Suprapubic skin (tissue), 4 donors: ENCODE data around the gene DENND4B. TPM values are rescaled to one million over a fixed set of nuclear protein-coding genes. Genes with fewer than 3 reads are reported as not detected.

ENCODE experiments used
- DNase-seq, 2 donors: peaks; one replicate each; pipeline ENCODE4 v3.0.0-alpha.2; 2019; ENCODE audit warnings: low spot score in 2 of 2
- H3K27ac ChIP-seq: fragments of 200-600 bp; sonication (generic); one replicate; pipeline ENCODE4 v1.5.1; 2019
- H3K27me3 ChIP-seq: fragments of 200-600 bp; sonication (generic); one replicate; pipeline ENCODE4 v1.5.1; 2019
- H3K36me3 ChIP-seq: fragments of 200-600 bp; sonication (generic); one replicate; pipeline ENCODE4 v1.5.1; 2019
- H3K4me1 ChIP-seq: fragments of 200-600 bp; sonication (generic); one replicate; pipeline ENCODE4 v1.5.1; 2019
- H3K4me3 ChIP-seq: fragments of 200-600 bp; sonication (generic); one replicate; pipeline ENCODE4 v1.5.1; 2019; ENCODE audit warnings: mild to moderate bottlenecking
- H3K9me3 ChIP-seq: fragments of 200-600 bp; sonication (generic); one replicate; pipeline ENCODE4 v1.5.1; 2019
- CTCF ChIP-seq, 2 donors: fragments of 200-600 bp in 1 of 2; fragments of 450-650 bp in 1 of 2; sonication (generic) in 1 of 2; IDR thresholded peaks; one replicate each; pipeline ENCODE4 v1.5.1; 2016 to 2019; ENCODE audit warnings: antibody characterized with exemption in 2 of 2, mild to moderate bottlenecking in 1 of 2, moderate library complexity in 1 of 2
- EP300 ChIP-seq: sonication (generic); formaldehyde crosslinking; IDR thresholded peaks from one replicate; pipeline ENCODE4 v1.6.1; 2017; ENCODE audit warnings: antibody characterized with exemption
- POLR2A ChIP-seq, 2 donors: fragments of 450-650 bp; IDR thresholded peaks; one replicate each; pipeline ENCODE4 v1.6.1; 2017; ENCODE audit warnings: antibody characterized with exemption in 2 of 2, mild to moderate bottlenecking in 2 of 2, moderate library complexity in 2 of 2
- POLR2AphosphoS5 ChIP-seq, 3 donors: sonication (generic); formaldehyde crosslinking; IDR thresholded peaks; one replicate each; pipeline ENCODE4 v1.6.1; 2017; ENCODE audit warnings: antibody characterized with exemption in 3 of 3
- WGBS: methylation state at CpG from one replicate; pipeline ENCODE4 v1.1.5; 2018; 5-methylcytosine and 5-hydroxymethylcytosine counted together
- total RNA-seq, 4 donors: library from RNA; depleted of rRNA; stranded (reverse); fragments of >200 nt; gene quantifications; one replicate each; pipeline ENCODE4 v1.1.0, GENCODE V29; 2016

DENND4B gene
- total RNA-seq, 4 donors from 2014 or later, result 20.0 to 45.1 (median 31.0) TPM

GRCh38 chr1:153977250-153978240 is 31.0 kb upstream of the DENND4B start, which contains the start of gene JTB:
Gene JTB, minus strand, starts transcription at chr1:153977674. Its CDS starts 422 bp downstream, at chr1:153977252.
- DNase-seq, result peak; percentile 92 to 97
- peaks cover 45% of the 10 kb centered on the region for H3K36me3 ChIP-seq
- WGBS, result 0% methylated on average over 14 of the region's 75 CpGs

GRCh38 chr1:153976819-153977249 is 30.3 kb upstream of the DENND4B start:
- Histone ChIP-seq H3K4me1 (peaks cover 21% of the 10 kb centered on the region), H3K27me3 (no peaks in the 10 kb centered on the region), H3K4me3 (peak overlapping the region; percentile 75), H3K36me3 (peaks cover 38% of the 10 kb centered on the region), H3K9me3 (no peaks in the 10 kb centered on the region), H3K27ac (peak overlapping the region; percentile 93)
- no peak for TF ChIP-seq POLR2A (IDR thresholded peaks at IDR 0.05)
- TF ChIP-seq CTCF (IDR thresholded peaks at IDR 0.05), result no peak
- TF ChIP-seq EP300, result no peak
- TF ChIP-seq POLR2AphosphoS5 (IDR thresholded peaks at IDR 0.05), result no peak
- no peak for DNase-seq
- WGBS, result 0% methylated on average over 14 of the region's 16 CpGs

More at GRCh38 chr1:153977250-153978240, 31.0 kb upstream of the DENND4B start, which contains the start of gene JTB:
- H3K4me3 ChIP-seq, result peak within 1 kb of the TSS; percentile 75
- H3K27ac ChIP-seq, result peak within 1 kb of the TSS; percentile 93
- TF ChIP-seq POLR2AphosphoS5 (IDR thresholded peaks at IDR 0.05) (peak in 2 of 3 donors; percentile 30 to 69), CTCF (IDR thresholded peaks at IDR 0.05) (no peak), POLR2A (IDR thresholded peaks at IDR 0.05) (peak in 1 of 2 donors; percentile 91)
- no peaks in the 10 kb centered on the region for H3K9me3 ChIP-seq
- peaks cover 21% of the 10 kb centered on the region for H3K4me1 ChIP-seq
- no peaks in the 10 kb centered on the region for H3K27me3 ChIP-seq

DNA sequence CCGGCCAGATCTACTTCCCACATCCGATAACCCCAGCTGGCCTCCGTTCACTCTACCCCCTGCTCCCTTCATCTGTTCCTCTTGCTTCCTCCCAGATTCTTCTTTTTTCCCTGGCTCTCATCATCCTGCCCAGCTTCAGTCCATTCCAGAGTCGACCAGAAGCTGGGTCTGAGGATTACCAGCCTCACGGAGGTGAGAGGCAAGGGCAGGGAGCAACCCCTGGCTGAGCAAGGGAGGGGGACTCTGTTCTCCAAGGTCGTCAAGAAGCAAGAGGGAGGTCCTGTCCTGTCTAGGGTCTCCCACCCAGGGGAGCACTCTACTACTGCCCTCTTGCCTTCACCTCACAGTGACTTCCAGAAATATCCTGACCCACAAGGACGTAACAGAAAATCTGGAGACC is 27.0 kb upstream of the DENND4B start:
- no peak for TF ChIP-seq POLR2AphosphoS5 (IDR thresholded peaks at IDR 0.05)
- no peak for TF ChIP-seq CTCF (IDR thresholded peaks at IDR 0.05)
- no peak for TF ChIP-seq EP300
- TF ChIP-seq POLR2A (IDR thresholded peaks at IDR 0.05), result no peak
- Histone ChIP-seq H3K27ac (no peak overlapping the region), H3K9me3 (no peaks in the 10 kb centered on the region), H3K27me3 (no peaks in the 10 kb centered on the region), H3K4me3 (no peak overlapping the region), H3K4me1 (peaks cover 22% of the 10 kb centered on the region), H3K36me3 (peaks cover 27% of the 10 kb centered on the region)
- DNase-seq, result no peak
- WGBS, result 72% methylated on average over 7 of the region's 7 CpGs

GRCh38 chr1:153973071-153973470 is 26.6 kb upstream of the DENND4B start:
- TF ChIP-seq POLR2AphosphoS5 (IDR thresholded peaks at IDR 0.05) (no peak), EP300 (no peak)
- H3K4me1 ChIP-seq, result peaks cover 23% of the 10 kb centered on the region
- WGBS, result 100% methylated on average over 3 of the region's 3 CpGs

DNA sequence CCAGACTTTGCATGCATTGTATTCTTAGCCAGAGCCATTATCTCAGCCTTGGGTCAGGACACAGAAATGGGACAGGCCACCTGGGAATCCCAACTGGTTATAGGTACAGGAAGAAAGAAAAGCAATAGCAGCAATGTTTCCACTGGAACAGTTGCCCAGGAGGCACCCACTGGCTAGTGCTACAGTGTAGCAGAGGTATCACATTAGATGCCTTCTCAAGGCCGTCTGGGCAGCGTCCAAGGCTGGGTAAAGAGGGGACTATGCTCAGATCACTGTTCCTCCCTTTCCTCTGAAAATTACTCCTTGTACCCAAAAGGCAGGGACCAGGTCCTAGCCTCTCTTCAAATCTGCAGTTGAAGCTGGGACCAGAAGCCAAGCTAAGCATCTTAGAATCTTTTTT is 23.8 kb upstream of the DENND4B start:
- TF ChIP-seq EP300, result no peak
- no peak for TF ChIP-seq POLR2A (IDR thresholded peaks at IDR 0.05)
- no peak for TF ChIP-seq CTCF (IDR thresholded peaks at IDR 0.05)
- TF ChIP-seq POLR2AphosphoS5 (IDR thresholded peaks at IDR 0.05), result no peak

More at GRCh38 chr1:153973071-153973470, 26.6 kb upstream of the DENND4B start:
- Histone ChIP-seq H3K27ac (no peak overlapping the region), H3K9me3 (no peaks in the 10 kb centered on the region), H3K27me3 (no peaks in the 10 kb centered on the region), H3K36me3 (peaks cover 27% of the 10 kb centered on the region), H3K4me3 (no peak overlapping the region)
- no peak for DNase-seq

More for the DNA sequence above, 23.8 kb upstream of the DENND4B start:
- no peak for DNase-seq
- H3K27ac ChIP-seq, result no peak overlapping the region
- H3K4me3 ChIP-seq, result no peak overlapping the region
- WGBS, result 98% methylated on average over 2 of the region's 2 CpGs
- no peaks in the 10 kb centered on the region for H3K9me3 ChIP-seq
- no peaks in the 10 kb centered on the region for H3K27me3 ChIP-seq
- peaks cover 27% of the 10 kb centered on the region for H3K36me3 ChIP-seq
- peaks cover 23% of the 10 kb centered on the region for H3K4me1 ChIP-seq
